Calu3 (cell line): ENCODE results near the gene BMPR1B. TPM values are rescaled to one million over a fixed set of nuclear protein-coding genes. Genes with fewer than 3 reads are reported as not detected.

Source experiments
- BruUV-seq: library from RNA; stranded (reverse); fragments of 400-500 nt; replicated peaks from 2 replicates; lab custom pipeline; 2021; lab: Mats Ljungman, UMichigan
- CTCF ChIA-PET: fragments of 300-600 bp; sonication (Branson Sonifier 250); formaldehyde crosslinking; loops from one replicate; lab custom pipeline; 2022; ENCODE audit warnings: antibody characterized with exemption; lab: Charles Lee
- DNase-seq: peaks from one replicate; pipeline ENCODE4 v3.0.0; 2022
- H3K27ac Mint-ChIP-seq: one replicate; pipeline ENCODE4 v1.8.0; 2022; ENCODE audit warnings: mixed read lengths; ENCODE audit not compliant: unreplicated experiment
- H3K27me3 Mint-ChIP-seq: one replicate; pipeline ENCODE4 v1.8.0; 2022; ENCODE audit warnings: mixed read lengths; ENCODE audit not compliant: unreplicated experiment
- H3K36me3 Mint-ChIP-seq: one replicate; pipeline ENCODE4 v1.8.0; 2022; ENCODE audit warnings: mild to moderate bottlenecking, moderate library complexity, mixed read lengths; ENCODE audit not compliant: insufficient read depth, unreplicated experiment
- H3K4me1 Mint-ChIP-seq: one replicate; pipeline ENCODE4 v1.8.0; 2022; ENCODE audit warnings: mild to moderate bottlenecking, low read depth, mixed read lengths; ENCODE audit not compliant: unreplicated experiment
- H3K4me3 Mint-ChIP-seq: one replicate; pipeline ENCODE4 v1.8.0; 2022; ENCODE audit warnings: mild to moderate bottlenecking, low read depth, moderate library complexity, mixed read lengths; ENCODE audit not compliant: unreplicated experiment
- H3K9me3 Mint-ChIP-seq: one replicate; pipeline ENCODE4 v1.8.0; 2022; ENCODE audit warnings: low read depth, mixed read lengths; ENCODE audit not compliant: unreplicated experiment
- intact Hi-C: fragments of 100-400 bp; cut with micrococcal nuclease; formaldehyde crosslinking; loops from one replicate; pipeline ENCODE4 v1.10.0; 2022; ENCODE audit not compliant: unreplicated experiment
- total RNA-seq: library from RNA; stranded (reverse); gene quantifications from 2 replicates; pipeline ENCODE4 v1.2.3, GENCODE V29; 2022
- TF ChIP-seq, protein P1 (sequence below): fragments of 200-600 bp; IDR thresholded peaks from one replicate; pipeline ENCODE4 v1.8.0; 2022; ENCODE audit warnings: antibody characterized with exemption; ENCODE audit not compliant: unreplicated experiment

BMPR1B gene
- total RNA-seq, 1 experiment from 2014 or later, result 9.2 TPM

GRCh38 chr4:94814237-94814636 is 56.5 kb downstream of the BMPR1B start:
- no peaks in the 10 kb centered on the region for H3K9me3 Mint-ChIP-seq
- CTCF ChIA-PET, result no interaction called here
- DNase-seq, result no peak
- H3K36me3 Mint-ChIP-seq, result no peaks in the 10 kb centered on the region
- BruUV-seq, result no TSS peak
- intact Hi-C loops, result no loop called here
- no peaks in the 10 kb centered on the region for H3K27me3 Mint-ChIP-seq
- TF ChIP-seq, protein P1, sequence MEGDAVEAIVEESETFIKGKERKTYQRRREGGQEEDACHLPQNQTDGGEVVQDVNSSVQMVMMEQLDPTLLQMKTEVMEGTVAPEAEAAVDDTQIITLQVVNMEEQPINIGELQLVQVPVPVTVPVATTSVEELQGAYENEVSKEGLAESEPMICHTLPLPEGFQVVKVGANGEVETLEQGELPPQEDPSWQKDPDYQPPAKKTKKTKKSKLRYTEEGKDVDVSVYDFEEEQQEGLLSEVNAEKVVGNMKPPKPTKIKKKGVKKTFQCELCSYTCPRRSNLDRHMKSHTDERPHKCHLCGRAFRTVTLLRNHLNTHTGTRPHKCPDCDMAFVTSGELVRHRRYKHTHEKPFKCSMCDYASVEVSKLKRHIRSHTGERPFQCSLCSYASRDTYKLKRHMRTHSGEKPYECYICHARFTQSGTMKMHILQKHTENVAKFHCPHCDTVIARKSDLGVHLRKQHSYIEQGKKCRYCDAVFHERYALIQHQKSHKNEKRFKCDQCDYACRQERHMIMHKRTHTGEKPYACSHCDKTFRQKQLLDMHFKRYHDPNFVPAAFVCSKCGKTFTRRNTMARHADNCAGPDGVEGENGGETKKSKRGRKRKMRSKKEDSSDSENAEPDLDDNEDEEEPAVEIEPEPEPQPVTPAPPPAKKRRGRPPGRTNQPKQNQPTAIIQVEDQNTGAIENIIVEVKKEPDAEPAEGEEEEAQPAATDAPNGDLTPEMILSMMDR, result no peak
- H3K27ac Mint-ChIP-seq, result no peak overlapping the region
- no peaks in the 10 kb centered on the region for H3K4me1 Mint-ChIP-seq
- no peak overlapping the region for H3K4me3 Mint-ChIP-seq

DNA sequence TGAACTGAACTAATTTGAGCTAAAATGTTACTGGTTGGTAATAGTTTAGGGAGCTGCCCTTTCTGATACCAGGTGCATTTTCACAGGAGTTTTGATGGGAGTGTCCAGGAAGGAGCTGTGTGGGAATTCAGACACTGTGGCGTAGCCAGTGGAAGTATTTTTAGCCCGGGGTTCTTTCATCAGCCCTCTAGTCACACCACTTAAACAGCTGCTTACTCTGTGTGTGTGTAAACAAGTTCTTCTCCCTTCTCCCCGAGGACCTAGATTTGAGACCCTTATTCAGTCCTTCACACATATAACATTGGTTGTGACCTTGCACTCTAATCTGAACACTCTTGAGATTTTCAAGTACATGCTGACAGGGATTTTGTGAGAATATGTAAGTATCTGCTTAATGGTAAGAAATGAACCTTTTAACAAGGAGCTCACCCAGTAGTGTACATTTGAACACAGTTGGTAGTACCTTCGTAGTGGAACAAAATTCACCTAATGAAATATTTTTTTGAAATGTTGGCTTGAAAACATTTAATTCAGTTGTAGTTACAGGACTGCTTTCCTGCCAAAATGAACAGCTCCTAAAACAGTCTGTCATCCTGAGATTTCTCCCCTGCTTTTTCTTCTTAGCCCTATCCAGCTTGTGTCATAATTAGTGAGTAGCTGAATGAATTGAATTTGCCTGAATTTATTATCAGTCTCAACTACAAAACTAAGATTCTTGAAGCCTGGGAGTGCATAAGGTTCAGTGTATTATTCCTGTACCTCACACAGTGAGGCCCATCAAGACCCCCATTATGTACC is 61.8 kb downstream of the BMPR1B start:
- TF ChIP-seq, protein P1, result no peak
- intact Hi-C loops, result no loop called here
- CTCF ChIA-PET, result no interaction called here

GRCh38 chr4:94826206-94826605 is 68.5 kb downstream of the BMPR1B start:
- TF ChIP-seq, protein P1, result no peak
- Mint-ChIP-seq H3K4me3 (no peak overlapping the region), H3K27ac (no peak overlapping the region), H3K4me1 (peaks cover 13% of the 10 kb centered on the region), H3K36me3 (no peaks in the 10 kb centered on the region), H3K27me3 (no peaks in the 10 kb centered on the region), H3K9me3 (no peaks in the 10 kb centered on the region)
- CTCF ChIA-PET, result no interaction called here
- no TSS peak for BruUV-seq
- no peak for DNase-seq
- intact Hi-C loops, result loop anchor here (5.0 kb wide), 2 partner anchors 69 to 261 kb away; partner anchors contain the start of gene BMPR1B

More for the DNA sequence above, 61.8 kb downstream of the BMPR1B start:
- no peak for DNase-seq
- Mint-ChIP-seq H3K4me3 (no peak overlapping the region), H3K4me1 (no peaks in the 10 kb centered on the region), H3K36me3 (no peaks in the 10 kb centered on the region), H3K27me3 (no peaks in the 10 kb centered on the region), H3K9me3 (no peaks in the 10 kb centered on the region), H3K27ac (no peak overlapping the region)
- BruUV-seq, result no TSS peak

DNA sequence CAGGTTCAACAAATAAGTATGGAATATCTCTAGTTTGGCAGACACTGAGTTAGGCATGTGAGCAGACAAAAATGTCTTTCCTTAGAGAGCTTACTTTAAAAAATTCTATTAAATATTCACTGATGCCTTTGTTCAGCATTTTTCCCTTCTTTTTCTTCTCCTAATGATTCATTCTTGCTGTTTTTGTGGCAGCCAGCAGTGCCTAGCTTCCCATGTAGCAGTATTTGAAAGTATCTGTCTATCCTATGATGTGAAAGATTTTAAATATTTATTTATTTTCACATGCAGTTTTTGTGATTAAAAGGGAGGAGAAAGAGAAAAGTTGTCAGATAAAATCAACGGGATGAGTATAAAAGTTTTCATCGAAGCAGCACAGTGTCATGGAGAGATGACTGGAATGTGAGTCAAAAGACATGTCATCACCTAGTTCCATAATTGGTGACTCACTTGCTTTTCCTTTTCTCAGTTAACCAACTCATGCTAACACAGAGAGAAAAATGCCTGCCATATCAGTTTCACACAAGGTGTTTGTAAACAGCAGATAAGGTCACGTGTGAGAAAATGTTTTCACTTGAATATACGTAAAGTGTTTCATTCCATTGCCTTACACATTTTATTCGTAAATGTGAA is 69.8 kb downstream of the BMPR1B start:
- CTCF ChIA-PET, result no interaction called here
- Mint-ChIP-seq H3K36me3 (no peaks in the 10 kb centered on the region), H3K27ac (peak overlapping the region; percentile 10), H3K4me3 (no peak overlapping the region), H3K27me3 (no peaks in the 10 kb centered on the region), H3K4me1 (peaks cover 13% of the 10 kb centered on the region), H3K9me3 (no peaks in the 10 kb centered on the region)
- no TSS peak for BruUV-seq
- intact Hi-C loops, result loop anchor here (5.0 kb wide), 2 partner anchors 70 to 260 kb away; partner anchors contain the start of gene BMPR1B
- TF ChIP-seq, protein P1, result no peak
- peak; percentile 4 for DNase-seq
